DMS53 treated with DMSO at 0.1 percent for 48 hours (cell line): ENCODE results near the gene NEURL1B.

Experiments used
- DNase-seq: peaks from one replicate; lab custom pipeline; 2025; ENCODE audit not compliant: unreplicated experiment; lab: John Stamatoyannopoulos, UW

The NEURL1B gene

GRCh38 chr5:172713809-172714490 is 72.9 kb downstream of the NEURL1B start:
- DNase-seq = no peak

- DNase-seq = peak; percentile 79
These were observed 73.7 kb downstream of the NEURL1B start for GRCh38 chr5:172714491-172715420.

- no peak for DNase-seq
These were observed 74.3 kb downstream of the NEURL1B start for GRCh38 chr5:172715421-172715780.

- DNase-seq = no peak
These were observed 75.0 kb downstream of the NEURL1B start for GRCh38 chr5:172715931-172716682.

DNA sequence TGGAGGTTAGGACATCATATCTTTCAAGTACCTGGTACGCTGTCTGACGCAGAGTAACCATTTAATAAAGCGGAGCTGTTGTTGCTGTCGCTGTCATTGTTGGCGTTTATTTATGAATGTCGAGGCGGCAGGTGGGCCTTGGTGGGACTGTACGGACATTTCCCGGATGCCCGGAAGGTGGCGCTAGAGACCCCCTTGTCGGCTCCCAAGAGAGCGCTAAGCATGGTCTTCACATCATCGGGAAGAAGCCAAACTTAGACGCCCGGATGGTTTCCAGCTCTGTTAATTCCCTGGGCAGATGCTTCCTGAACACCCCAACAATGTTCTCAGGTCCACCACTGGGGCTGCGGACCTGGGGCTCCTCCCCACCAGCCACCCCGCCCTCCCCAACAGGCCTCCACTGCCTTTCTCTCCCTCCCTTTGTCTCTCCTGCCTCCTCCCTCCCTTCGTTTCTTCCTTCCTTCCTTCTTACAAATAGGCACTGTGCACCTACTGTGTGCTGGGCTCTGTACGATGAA is 75.8 kb downstream of the NEURL1B start:
- DNase-seq = peak; percentile 79

GRCh38 chr5:172717481-172718195 is 76.6 kb downstream of the NEURL1B start:
- no peak for DNase-seq

- no peak for DNase-seq
These were observed 77.6 kb downstream of the NEURL1B start for GRCh38 chr5:172718527-172719114.

- DNase-seq = no peak
These were observed 78.1 kb downstream of the NEURL1B start for GRCh38 chr5:172719211-172719610.

GRCh38 chr5:172720655-172721054 is 79.6 kb downstream of the NEURL1B start:
- DNase-seq = no peak

- DNase-seq = no peak
These were observed 80.6 kb downstream of the NEURL1B start for GRCh38 chr5:172721455-172722326.

DNA sequence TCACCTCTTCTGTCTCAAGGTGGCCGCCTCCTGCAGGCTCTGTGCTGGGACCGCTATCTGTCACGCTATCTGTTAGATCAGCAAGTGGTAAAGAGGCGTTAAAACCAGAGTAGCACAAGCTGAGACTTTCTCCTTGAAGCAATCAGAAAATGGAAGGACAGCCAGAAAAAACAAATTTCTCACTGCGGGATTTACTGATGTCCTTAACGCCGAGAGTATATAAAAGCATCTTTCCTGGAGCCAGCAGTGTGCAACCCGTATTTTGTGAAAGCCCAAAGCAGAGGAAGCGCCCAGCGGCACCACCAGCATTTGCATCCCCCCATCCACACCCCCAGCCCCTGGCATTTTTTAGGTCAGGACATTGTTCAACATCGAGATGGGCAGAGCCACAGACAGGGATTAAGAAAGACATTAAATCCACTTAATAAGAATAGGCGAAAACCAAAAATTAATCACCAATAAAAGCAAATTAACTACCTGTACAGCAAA is 81.3 kb downstream of the NEURL1B start:
- DNase-seq = no peak

DNA sequence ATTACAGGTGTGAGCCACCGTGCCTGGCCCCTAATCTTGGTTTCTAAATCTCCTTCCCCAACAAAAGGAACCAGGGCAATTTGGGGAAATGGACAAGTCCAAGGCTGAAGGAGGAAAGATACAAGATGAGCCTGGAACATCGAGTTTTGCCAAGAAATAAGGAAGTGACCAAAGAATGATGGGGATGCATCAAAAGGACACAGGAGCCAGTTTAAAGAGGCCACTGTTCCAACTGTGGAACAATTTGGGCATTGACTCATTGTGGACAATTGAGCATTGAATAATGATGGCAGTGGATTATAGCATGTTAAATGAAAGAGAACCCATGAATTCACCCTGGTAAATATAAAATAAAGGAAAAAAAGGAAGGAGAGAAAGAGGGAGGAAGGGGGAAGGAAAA is 82.4 kb downstream of the NEURL1B start:
- DNase-seq = no peak

DNA sequence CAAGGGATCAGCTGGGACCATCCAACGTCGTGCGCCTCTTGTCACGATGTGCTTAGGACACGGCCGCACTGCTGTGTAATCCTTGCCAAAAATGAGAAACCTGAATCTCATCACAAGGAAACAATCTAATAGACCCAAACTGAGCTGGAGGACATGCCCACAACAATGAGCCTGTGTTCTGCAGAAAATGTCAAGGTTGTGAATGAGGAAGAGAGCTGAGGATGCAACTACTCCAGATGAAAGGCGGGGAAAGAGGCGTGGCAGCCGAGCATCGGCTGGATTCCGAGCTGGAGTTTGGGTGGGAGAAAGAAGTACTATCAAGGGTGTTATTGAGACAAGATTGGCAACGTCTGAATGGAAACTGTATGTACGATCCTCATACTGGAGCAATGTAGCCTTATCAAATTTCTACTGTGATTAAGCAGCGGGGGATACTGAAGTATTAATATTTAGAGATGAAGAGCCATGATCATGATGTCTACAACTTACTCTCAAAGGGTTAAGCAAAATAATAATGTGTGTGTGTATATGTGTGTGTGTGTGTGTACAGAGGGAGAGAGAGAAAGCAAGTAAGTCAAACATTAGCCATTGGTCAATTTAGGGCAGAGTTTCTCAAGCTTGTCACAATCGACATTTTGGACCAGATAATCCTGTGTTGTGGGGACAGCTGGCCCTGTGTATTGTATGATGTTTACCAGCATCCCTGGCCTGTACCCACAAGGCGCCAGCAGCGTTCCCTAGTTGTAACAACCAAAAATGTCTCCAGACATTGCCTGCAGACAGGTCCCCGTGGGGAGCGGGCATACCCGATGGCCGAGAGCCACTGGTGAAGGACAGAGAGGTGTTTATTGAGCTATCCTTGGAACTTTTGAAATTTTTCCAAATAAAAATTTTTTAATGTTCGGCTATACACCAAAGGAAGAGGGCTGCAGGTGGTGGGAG is 83.5 kb downstream of the NEURL1B start:
- DNase-seq = no peak

GRCh38 chr5:172725273-172725672 is 84.2 kb downstream of the NEURL1B start:
- no peak for DNase-seq

- DNase-seq = no peak
These were observed 84.7 kb downstream of the NEURL1B start for GRCh38 chr5:172725785-172726184.

DNA sequence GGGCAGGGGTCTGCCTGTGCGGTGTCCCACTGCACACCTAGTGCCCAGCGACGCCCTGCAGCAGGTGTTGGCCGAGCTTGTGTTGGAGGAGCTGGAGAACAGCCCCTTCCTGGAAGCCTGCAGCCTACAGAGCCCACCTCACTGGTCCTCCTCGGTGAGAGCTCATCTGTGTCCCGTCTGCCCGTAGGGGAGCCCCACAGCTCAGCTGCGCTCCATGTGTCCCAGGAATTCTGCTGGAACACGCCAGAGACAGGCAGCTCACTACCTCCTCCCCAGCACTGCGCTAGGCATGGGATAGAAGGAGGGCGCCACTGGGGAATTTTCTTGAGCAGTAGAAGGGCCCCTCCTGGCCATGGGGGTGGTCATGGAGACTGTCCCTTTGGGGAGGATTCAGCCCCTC is 85.9 kb downstream of the NEURL1B start:
- no peak for DNase-seq

DNA sequence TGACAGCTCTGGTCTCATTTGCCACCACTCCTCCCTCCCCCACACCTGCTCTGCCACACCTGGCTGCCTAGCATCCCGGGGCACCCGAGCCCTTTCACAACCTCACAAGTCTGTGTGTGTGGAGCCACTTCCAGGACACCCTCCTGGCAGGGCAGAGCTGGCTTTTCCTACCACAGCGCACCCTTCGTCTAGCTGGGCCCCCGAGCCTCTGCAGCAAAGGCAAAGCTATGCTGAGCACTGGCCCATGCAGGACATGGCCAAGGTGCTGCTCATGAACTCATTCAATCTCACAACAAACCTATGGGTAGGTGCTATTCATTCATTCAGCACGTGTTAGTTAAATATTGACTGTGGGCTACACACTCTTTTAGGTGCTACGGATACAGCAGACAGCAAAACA is 86.5 kb downstream of the NEURL1B start:
- peak; percentile 13 for DNase-seq
